Loucy (cell line): ENCODE measurements around the gene PACRG.

ENCODE experiments used
- CTCF ChIP-seq: fragments of 200-600 bp; sonication (generic); conservative IDR thresholded peaks from 2 replicates; pipeline ENCODE4 v1.5.1; 2014; ENCODE audit warnings: mild to moderate bottlenecking, antibody characterized with exemption, low read length
- EZH2phosphoT487 ChIP-seq: fragments of 200-600 bp; IDR thresholded peaks from 2 replicates; pipeline ENCODE4 v1.6.1; 2018; ENCODE audit warnings: antibody characterized with exemption, mild to moderate bottlenecking, moderate library complexity, borderline replicate concordance

- TF ChIP-seq CTCF (no peak), EZH2phosphoT487 (no peak)
Observed at GRCh38 chr6:162940426-162940825, 212.7 kb downstream of the PACRG start.
